Measurements from ENCODE around the gene SPRY1.

The SPRY1 gene

GRCh38 chr4:123380728-123381716 lies 15.6 kb upstream of the SPRY1 start:
- no peak for DNase-seq

DNA sequence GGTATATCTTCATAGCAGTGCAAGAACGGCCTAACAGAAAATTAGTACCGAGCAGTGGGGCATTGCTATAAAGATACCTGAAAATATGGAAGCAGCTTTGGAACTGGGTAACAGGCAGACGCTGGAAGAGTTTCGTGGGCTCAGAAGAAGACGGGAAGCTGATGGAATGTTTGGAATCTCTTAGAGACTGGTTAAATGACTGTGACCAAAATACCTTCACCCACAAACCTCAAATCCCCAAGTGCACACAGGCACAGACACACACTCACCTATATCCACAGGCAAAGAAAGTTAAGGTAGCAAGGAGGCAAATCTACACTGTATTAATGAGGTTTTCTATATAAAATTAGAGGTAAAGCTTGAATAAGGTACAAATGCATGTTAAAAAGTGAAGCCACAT lies 14.6 kb upstream of the SPRY1 start:
- DNase-seq: no peak

GRCh38 chr4:123383566-123383965 lies 13.0 kb upstream of the SPRY1 start:
- no peak for DNase-seq

DNA sequence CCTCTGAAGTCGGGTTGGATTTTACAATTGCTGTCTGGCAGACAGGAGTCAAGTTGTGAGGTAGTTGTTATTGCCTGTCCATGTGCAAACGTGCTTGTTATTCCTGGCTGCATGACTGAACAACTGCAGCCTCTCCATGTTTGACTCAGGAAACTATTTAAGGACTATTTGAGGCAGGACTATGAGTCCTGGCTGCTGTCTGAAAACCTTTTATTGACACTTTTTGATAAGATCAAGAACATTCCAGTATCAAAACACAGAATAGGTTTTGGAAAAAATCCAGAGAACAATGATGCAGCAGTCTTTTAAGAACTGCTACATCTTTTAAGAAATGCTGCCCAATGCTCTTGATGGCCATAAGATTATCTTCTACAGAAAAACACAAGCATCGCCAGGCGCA lies 10.0 kb upstream of the SPRY1 start:
- DNase-seq: no peak

DNA sequence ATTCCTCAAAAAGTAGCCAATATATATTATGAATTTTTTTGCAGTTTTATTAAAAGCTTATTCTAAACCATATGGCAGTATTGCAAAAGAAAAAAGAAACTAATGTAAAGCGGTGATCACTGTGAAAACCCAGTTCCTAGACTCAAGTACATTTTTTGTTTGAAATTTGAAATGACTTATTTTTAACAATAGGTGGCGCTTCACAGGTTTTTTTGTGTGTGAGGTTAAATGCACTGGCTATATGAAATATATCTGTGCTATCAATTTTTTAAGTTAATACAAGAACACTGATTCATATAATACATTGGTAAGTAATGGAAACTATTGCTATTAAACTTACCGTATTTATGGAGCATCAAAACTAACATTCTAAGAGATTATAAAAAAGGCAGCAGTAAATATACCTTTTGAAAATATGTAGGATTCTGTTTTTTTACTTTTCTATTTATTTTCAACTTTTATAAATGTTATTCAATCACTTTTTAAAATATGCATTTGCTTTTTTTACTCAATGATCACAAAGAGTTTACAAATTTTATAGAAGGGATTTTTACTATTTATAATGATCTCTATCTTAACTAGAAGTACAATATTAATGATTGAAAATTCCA lies 5.6 kb upstream of the SPRY1 start:
- DNase-seq: peak; percentile 7

DNA sequence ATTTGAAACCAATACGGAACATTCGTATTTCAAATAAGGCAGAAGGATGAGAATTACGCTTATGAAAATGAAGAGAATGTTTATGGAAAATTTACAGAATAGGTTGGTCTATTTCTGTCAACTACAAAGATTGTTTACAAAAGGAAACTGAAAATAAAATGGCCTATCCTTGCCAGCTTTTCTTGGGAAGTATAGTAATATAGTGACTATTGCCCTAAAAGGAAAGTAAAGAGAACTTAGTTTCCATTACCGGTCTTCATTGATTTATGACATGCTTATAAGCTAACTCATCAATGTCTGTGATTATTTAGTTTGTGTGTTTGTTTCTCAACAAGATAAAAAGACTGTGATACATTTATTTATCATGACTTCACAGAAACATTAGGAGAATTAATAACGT lies 2.9 kb upstream of the SPRY1 start:
- DNase-seq: no peak

GRCh38 chr4:123397144-123398065 lies 810 bp downstream of the SPRY1 start:
- DNase-seq: peak; percentile 21

- DNase-seq: peak; percentile 48
These were observed 1.7 kb downstream of the SPRY1 start for GRCh38 chr4:123398066-123398852.

GRCh38 chr4:123398853-123399626 lies 2.4 kb downstream of the SPRY1 start:
- DNase-seq: no peak

- DNase-seq: no peak
These were observed 3.2 kb downstream of the SPRY1 start for GRCh38 chr4:123399627-123400358.

DNA sequence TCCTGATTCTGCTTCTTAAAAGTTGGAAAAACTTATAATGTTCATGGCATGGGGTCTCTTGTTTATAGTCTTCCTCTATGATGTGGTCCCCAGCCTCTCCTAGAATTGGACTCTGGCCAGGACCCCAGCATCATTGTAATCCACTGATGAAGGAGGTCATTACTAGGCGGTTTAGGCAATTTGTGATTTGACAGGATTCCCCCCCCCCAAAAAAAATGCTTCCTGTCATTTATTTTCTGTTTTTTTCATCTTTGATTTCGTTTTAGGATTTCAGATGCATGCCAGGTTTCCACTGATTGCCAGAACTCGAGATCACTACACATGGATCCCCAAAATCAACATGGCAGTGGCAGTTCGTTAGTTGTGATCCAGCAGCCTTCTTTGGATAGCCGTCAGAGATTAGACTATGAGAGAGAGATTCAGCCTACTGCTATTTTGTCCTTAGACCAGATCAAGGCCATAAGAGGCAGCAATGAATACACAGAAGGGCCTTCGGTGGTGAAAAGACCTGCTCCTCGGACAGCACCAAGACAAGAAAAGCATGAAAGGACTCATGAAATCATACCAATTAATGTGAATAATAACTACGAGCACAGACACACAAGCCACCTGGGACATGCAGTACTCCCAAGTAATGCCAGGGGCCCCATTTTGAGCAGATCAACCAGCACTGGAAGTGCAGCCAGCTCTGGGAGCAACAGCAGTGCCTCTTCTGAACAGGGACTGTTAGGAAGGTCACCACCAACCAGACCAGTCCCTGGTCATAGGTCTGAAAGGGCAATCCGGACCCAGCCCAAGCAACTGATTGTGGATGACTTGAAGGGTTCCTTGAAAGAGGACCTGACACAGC lies 4.9 kb downstream of the SPRY1 start:
- DNase-seq: no peak

GRCh38 chr4:123402121-123402465 lies 5.5 kb downstream of the SPRY1 start:
- DNase-seq: no peak

DNA sequence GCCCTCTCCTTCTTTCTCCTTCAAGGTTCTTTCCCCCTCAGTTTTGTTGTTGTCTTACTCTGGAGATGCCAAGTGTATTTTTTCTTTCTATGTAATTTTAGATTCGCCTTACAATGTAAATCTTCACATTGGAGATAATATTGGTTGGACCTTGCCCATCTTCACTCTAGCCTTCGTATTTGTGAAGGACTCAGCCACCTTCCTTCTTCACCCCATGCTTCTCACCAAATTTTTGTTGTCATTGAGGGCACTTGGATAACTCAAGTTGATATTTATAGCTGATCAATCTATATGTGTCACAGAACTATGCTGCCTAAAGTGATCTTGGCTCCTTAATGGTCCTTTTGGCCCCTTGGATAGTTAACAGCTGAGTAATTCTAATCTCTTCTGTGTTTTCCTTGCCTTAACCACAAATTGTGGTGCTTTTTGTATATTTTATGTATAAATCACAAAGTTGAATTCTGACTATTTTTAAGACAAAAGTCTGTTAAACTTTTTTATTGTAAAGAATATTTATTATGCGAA lies 6.5 kb downstream of the SPRY1 start:
- DNase-seq: no peak

- DNase-seq: no peak
These were observed 7.9 kb downstream of the SPRY1 start for GRCh38 chr4:123404533-123404932.

DNA sequence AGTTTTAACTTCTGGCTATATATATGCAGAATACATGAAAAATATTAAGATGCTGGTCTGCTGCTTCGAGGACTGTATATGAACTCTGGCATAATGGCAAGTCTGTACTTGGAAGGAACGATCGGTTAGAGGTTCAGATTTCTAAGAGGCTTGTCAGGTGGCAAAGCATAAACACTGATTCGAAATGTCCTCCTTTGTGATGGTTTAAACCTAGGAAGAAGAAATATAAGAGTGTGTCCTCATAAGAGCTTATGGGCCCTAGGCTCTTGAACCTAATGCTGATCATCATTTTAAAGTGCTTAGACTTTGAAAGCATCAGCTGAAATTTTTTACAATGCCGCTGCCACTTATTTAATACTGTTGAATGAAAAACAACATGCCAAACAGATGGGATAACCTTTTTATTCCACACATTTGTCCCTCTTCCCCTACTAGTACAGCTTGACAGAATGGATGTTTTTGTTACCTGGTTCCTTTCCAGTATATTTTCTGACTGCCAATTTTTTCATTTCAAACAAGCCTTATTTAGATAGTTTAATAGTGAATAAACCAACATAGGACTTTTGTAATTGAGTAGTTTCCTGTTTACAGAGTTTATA lies 8.8 kb downstream of the SPRY1 start:
- DNase-seq: no peak

DNA sequence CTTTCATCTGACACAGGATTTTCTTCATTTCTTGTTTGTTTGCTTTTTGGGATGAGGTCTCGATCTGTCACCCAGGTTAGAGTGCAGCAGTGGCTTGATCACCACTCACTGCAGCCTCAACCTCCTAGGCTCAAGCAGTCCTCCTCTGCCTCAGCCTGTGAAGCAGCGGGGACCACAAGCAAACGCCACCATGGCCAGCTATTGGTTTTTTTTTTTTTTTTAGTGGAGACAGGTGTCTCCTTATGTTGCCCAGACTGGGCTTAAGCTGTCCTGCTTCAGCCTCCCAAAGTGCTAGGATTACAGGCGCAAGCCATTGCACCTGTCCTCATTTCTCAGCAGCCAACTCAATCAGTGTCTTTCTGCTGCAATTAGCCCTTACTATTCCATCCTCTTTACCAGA lies 10.3 kb downstream of the SPRY1 start:
- DNase-seq: no peak

DNA sequence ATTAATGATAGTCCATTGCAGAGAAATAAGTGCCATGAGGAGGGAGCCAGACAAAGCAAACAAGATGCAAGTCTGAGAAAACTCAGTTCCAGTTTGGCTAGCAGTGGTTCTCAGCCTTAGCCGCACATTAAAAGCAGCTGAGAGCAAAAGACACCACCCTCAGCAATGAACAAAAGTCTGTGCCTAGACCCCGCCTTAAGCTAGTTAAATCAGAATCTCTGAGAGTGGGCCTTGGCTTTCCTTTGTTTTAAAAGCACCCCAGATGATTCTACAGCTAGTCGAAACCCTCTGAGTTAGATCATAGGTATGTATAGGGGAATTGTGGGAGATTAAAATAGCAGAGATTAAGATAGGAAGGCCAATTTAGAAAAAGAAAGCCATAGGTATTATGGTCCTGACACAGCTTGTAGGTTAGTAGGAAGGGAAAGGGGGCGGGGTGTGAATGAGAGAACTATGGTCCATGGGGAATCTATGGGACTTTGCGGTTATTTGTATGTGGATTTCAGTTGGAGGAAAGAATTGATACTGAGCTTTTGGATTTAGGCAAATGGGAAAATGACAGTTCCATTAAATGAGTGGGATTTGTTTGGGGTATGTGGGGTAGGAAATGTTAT lies 12.0 kb downstream of the SPRY1 start:
- no peak for DNase-seq

DNA sequence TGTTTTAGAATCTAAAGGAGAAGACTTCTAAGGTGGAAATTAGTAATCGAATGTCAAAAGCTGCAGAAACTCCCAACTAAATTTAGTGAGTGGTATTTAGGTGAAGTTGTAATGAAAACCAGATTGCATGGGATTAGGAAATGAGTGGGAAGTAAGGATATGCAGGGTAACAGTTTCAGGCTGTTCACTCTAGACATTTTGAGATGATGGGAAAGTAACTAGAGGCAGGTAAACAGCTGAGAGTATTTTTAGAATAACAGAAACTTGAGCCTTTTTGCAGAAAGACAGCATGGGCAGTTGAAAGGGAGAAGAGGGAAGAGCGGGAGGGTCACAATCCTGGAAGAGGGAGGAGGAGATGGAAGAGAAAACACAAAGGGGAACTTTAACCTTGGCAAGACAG lies 12.7 kb downstream of the SPRY1 start:
- no peak for DNase-seq

DNA sequence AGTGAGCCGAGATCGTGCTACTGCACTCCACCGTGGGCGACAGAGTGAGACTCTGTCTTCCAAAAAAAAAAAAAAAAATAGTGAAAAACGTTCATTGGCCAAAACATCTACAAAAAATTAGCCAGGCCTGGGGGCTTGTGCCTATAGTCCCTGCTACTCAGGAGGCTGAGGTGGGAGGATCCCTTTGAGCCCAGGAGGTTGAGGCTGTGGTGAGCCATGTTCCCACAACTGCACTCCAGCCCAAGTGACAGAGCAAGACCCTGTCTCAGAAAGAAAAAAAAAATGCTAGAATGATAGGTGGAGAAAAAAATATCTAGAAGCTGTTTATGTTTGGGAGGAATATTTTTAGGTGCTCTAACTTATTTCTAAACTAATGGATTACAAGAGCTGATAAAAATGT lies 14.9 kb downstream of the SPRY1 start:
- DNase-seq: no peak
